ENCODE results near the gene GBP1.
A peak's percentile ranks its signal among the peaks of the same experiment; 100 is the strongest.
"Not testable (repeated sequence)": the region's sequence is repeated elsewhere in the genome, so short reads cannot be mapped to it uniquely, and the experiment has no call there.

The GBP1 gene

GRCh38 chr1:89060091-89060490 is 4.9 kb downstream of the GBP1 start:
- DNase-seq (ENCODE audit: low spot score) = no peak
- no peak for FAIRE-seq

GRCh38 chr1:89051955-89052312 is 13.1 kb downstream of the GBP1 start:
- FAIRE-seq (no peak), DNase-seq (ENCODE audit: low spot score) (no peak)

- FAIRE-seq = no peak
Observed at GRCh38 chr1:89051300-89051954, 13.6 kb downstream of the GBP1 start.

GRCh38 chr1:89050649-89051033 is 14.4 kb downstream of the GBP1 start:
- DNase-seq (ENCODE audit: low spot score) (no peak), FAIRE-seq (no peak)

More at GRCh38 chr1:89051300-89051954, 13.6 kb downstream of the GBP1 start:
- no peak for DNase-seq (ENCODE audit: low spot score)

- FAIRE-seq; DNase-seq (ENCODE audit: low spot score): not testable (repeated sequence)
Observed at GRCh38 chr1:89049901-89050648, 14.9 kb downstream of the GBP1 start.

GRCh38 chr1:89049187-89049586 is 15.8 kb downstream of the GBP1 start:
- FAIRE-seq = not testable (repeated sequence)

GRCh38 chr1:89047734-89048133 is 17.3 kb downstream of the GBP1 start:
- no peak for DNase-seq (ENCODE audit: low spot score)
- FAIRE-seq = no peak

More at GRCh38 chr1:89049187-89049586, 15.8 kb downstream of the GBP1 start:
- DNase-seq (ENCODE audit: low spot score) = not testable (repeated sequence)

- not testable (repeated sequence) for FAIRE-seq; DNase-seq (ENCODE audit: low spot score)
Observed at GRCh38 chr1:89046318-89047183, 18.5 kb downstream of the GBP1 start.

GRCh38 chr1:89044970-89045721 is 19.9 kb downstream of the GBP1 start:
- DNase-seq (ENCODE audit: low spot score) (no peak), FAIRE-seq (no peak)

- no peak for DNase-seq (ENCODE audit: low spot score)
- FAIRE-seq = no peak
Observed at GRCh38 chr1:89043940-89044339, 21.1 kb downstream of the GBP1 start.

GRCh38 chr1:89042491-89042890 is 22.5 kb downstream of the GBP1 start:
- FAIRE-seq = no peak

GRCh38 chr1:89041721-89042120 is 23.3 kb downstream of the GBP1 start:
- no peak for DNase-seq (ENCODE audit: low spot score)
- FAIRE-seq = no peak

More at GRCh38 chr1:89042491-89042890, 22.5 kb downstream of the GBP1 start:
- no peak for DNase-seq (ENCODE audit: low spot score)

GRCh38 chr1:89041119-89041641 is 23.8 kb downstream of the GBP1 start:
- DNase-seq (ENCODE audit: low spot score) (peak; percentile 15), FAIRE-seq (peak; percentile 61)

- FAIRE-seq (no peak), DNase-seq (ENCODE audit: low spot score) (no peak)
Observed at GRCh38 chr1:89040315-89040626, 24.7 kb downstream of the GBP1 start.

GRCh38 chr1:89037186-89037585 is 27.8 kb downstream of the GBP1 start:
- FAIRE-seq (no peak), DNase-seq (ENCODE audit: low spot score) (no peak)

GRCh38 chr1:89035080-89035479 is 29.9 kb downstream of the GBP1 start:
- no peak for FAIRE-seq

GRCh38 chr1:89034004-89034403 is 31.0 kb downstream of the GBP1 start:
- not testable (repeated sequence) for DNase-seq (ENCODE audit: low spot score); FAIRE-seq

More at GRCh38 chr1:89035080-89035479, 29.9 kb downstream of the GBP1 start:
- no peak for DNase-seq (ENCODE audit: low spot score)

GRCh38 chr1:89029051-89029450 is 36.0 kb downstream of the GBP1 start:
- DNase-seq (ENCODE audit: low spot score); FAIRE-seq: not testable (repeated sequence)

GRCh38 chr1:89025928-89026327 is 39.1 kb downstream of the GBP1 start:
- DNase-seq (ENCODE audit: low spot score) (no peak), FAIRE-seq (no peak)

GRCh38 chr1:89023026-89023425 is 42.0 kb downstream of the GBP1 start:
- FAIRE-seq (no peak), DNase-seq (ENCODE audit: low spot score) (no peak)
